ENCODE data around the gene SLC49A3.
"Not testable (repeated sequence)": the region's sequence is repeated elsewhere in the genome, so short reads cannot be mapped to it uniquely, and the experiment has no call there.

Gene SLC49A3

GRCh38 chr4:675036-675882 is 13.7 kb downstream of the SLC49A3 start:
- no peak for ATAC-seq (ENCODE audit: low read depth)

GRCh38 chr4:674172-675035 is 14.5 kb downstream of the SLC49A3 start, which contains the start of the genes ATP5ME and MYL5:
Gene ATP5ME, minus strand, starts transcription at chr4:674276. Its CDS starts 29 bp downstream, at chr4:674247.
Gene MYL5, plus strand, starts transcription at chr4:674542. Its CDS starts 3,485 bp downstream, at chr4:678027.
- peak within 1 kb of the TSS; percentile 93 for H3K27ac Mint-ChIP-seq
- peaks cover 27% of the 10 kb centered on the region for H3K4me1 Mint-ChIP-seq
- ATAC-seq (ENCODE audit: low read depth) = peak; percentile 87
- H3K36me3 Mint-ChIP-seq = peaks cover 13% of the 10 kb centered on the region
- DNase-seq (ENCODE audit: low spot score in 2 of 2) = peak; percentile 99 to 100
- H3K4me3 Mint-ChIP-seq = peak within 1 kb of the TSS; percentile 89
- H3K9me3 Mint-ChIP-seq = no peaks in the 10 kb centered on the region
- no peaks in the 10 kb centered on the region for H3K27me3 Mint-ChIP-seq

More at GRCh38 chr4:675036-675882, 13.7 kb downstream of the SLC49A3 start:
- Mint-ChIP-seq H3K27ac (peak overlapping the region; percentile 93), H3K4me3 (peak overlapping the region; percentile 89), H3K9me3 (no peaks in the 10 kb centered on the region), H3K27me3 (no peaks in the 10 kb centered on the region), H3K4me1 (peaks cover 29% of the 10 kb centered on the region), H3K36me3 (peaks cover 13% of the 10 kb centered on the region)
- DNase-seq (ENCODE audit: low spot score in 2 of 2) = no peak

- no peak for DNase-seq (ENCODE audit: low spot score in 2 of 2)
- H3K4me3 Mint-ChIP-seq = peak overlapping the region; percentile 71
- no peaks in the 10 kb centered on the region for H3K27me3 Mint-ChIP-seq
- ATAC-seq (ENCODE audit: low read depth) = no peak
- peaks cover 13% of the 10 kb centered on the region for H3K36me3 Mint-ChIP-seq
- no peaks in the 10 kb centered on the region for H3K9me3 Mint-ChIP-seq
- H3K4me1 Mint-ChIP-seq = peaks cover 27% of the 10 kb centered on the region
- peak overlapping the region; percentile 93 for H3K27ac Mint-ChIP-seq
Measured at GRCh38 chr4:673349-674091, 15.4 kb downstream of the SLC49A3 start.

GRCh38 chr4:671769-672168 is 17.2 kb downstream of the SLC49A3 start:
- H3K4me1 Mint-ChIP-seq = peaks cover 17% of the 10 kb centered on the region
- no peak overlapping the region for H3K27ac Mint-ChIP-seq
- H3K9me3 Mint-ChIP-seq = no peaks in the 10 kb centered on the region
- ATAC-seq (ENCODE audit: low read depth) (no peak), DNase-seq (ENCODE audit: low spot score in 2 of 2) (no peak)
- no peaks in the 10 kb centered on the region for H3K27me3 Mint-ChIP-seq
- H3K36me3 Mint-ChIP-seq = peaks cover 13% of the 10 kb centered on the region
- no peak overlapping the region for H3K4me3 Mint-ChIP-seq

GRCh38 chr4:669806-670559 is 19.0 kb downstream of the SLC49A3 start:
- H3K9me3 Mint-ChIP-seq; H3K27ac Mint-ChIP-seq; ATAC-seq (ENCODE audit: low read depth); H3K4me3 Mint-ChIP-seq; H3K27me3 Mint-ChIP-seq; H3K4me1 Mint-ChIP-seq; DNase-seq (ENCODE audit: low spot score in 2 of 2): not testable (repeated sequence)
- peaks cover 13% of the 10 kb centered on the region for H3K36me3 Mint-ChIP-seq

- not testable (repeated sequence) for H3K9me3 Mint-ChIP-seq; H3K4me3 Mint-ChIP-seq; H3K27me3 Mint-ChIP-seq; ATAC-seq (ENCODE audit: low read depth); H3K27ac Mint-ChIP-seq; DNase-seq (ENCODE audit: low spot score in 2 of 2); H3K4me1 Mint-ChIP-seq
- H3K36me3 Mint-ChIP-seq = peaks cover 11% of the 10 kb centered on the region
Measured at GRCh38 chr4:668219-668618, 20.7 kb downstream of the SLC49A3 start.

GRCh38 chr4:667545-667925 is 21.4 kb downstream of the SLC49A3 start:
- DNase-seq (ENCODE audit: low spot score in 2 of 2) = no peak
- H3K4me3 Mint-ChIP-seq = no peak overlapping the region
- H3K27ac Mint-ChIP-seq = no peak overlapping the region
- H3K36me3 Mint-ChIP-seq = peaks cover 9% of the 10 kb centered on the region
- H3K4me1 Mint-ChIP-seq = peaks cover 5% of the 10 kb centered on the region
- no peak for ATAC-seq (ENCODE audit: low read depth)
- H3K27me3 Mint-ChIP-seq = no peaks in the 10 kb centered on the region
- no peaks in the 10 kb centered on the region for H3K9me3 Mint-ChIP-seq

DNA sequence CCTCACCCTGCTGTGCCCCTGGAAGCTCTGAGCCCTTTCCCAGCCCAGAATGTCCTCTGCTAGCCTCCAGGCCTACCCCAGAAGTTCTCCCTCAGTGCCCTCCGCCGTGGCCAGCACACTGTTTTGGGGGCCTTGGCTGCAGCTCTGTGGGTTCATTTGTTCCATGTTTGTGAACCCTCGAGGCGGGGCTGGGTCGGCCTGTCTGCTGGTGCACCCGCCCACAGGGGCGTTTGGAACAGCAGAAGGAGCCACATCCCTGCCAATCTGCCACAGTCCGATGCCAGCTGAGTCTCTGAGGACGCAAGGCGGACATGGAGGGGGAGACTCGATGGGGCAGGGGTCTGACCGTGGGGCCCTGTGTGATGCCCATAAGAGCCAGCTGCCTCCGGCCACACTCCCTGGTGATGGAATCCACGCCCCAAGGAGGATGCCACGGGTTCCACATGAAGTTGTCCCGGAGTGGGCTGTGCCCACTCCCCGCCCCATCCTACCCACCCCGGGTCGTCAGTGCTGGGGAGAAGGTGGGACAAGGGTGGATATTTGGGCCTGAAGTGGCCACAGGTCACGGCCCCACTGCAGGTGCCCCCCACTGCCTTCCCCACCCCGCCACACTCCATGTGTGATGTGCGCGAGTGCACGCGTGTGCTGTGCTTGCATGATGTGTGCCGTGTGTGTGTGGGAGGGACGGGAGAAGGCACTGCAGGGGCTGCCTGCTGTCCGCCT is 22.0 kb downstream of the SLC49A3 start:
- Mint-ChIP-seq H3K4me3 (no peak overlapping the region), H3K27ac (no peak overlapping the region), H3K9me3 (no peaks in the 10 kb centered on the region), H3K4me1 (peaks cover 5% of the 10 kb centered on the region), H3K27me3 (no peaks in the 10 kb centered on the region), H3K36me3 (peaks cover 6% of the 10 kb centered on the region)
- no peak for ATAC-seq (ENCODE audit: low read depth)
- DNase-seq (ENCODE audit: low spot score in 2 of 2) = no peak

DNA sequence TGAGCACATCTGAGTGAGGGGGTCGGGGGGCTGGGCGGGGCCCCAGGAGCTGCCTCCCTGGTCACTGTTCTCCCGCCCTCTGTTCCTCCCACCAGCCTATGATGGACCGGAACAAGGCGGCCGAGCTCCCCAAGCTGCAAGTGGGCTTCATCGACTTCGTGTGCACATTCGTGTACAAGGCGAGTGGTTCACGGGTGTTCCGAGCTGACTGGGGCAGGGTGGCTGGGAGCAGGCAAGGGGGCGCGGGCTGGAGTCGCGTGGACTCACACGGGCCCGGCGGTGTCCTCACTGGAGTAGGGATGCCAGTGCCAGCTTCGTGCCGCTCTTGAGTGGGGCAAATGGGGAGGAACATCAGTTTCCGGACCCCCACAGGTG is 22.5 kb downstream of the SLC49A3 start:
- H3K4me3 Mint-ChIP-seq = no peak overlapping the region
- H3K27me3 Mint-ChIP-seq = no peaks in the 10 kb centered on the region
- H3K27ac Mint-ChIP-seq = no peak overlapping the region
- H3K4me1 Mint-ChIP-seq = peaks cover 5% of the 10 kb centered on the region
- no peak for ATAC-seq (ENCODE audit: low read depth)
- H3K9me3 Mint-ChIP-seq = no peaks in the 10 kb centered on the region
- no peak for DNase-seq (ENCODE audit: low spot score in 2 of 2)
- peaks cover 6% of the 10 kb centered on the region for H3K36me3 Mint-ChIP-seq

DNA sequence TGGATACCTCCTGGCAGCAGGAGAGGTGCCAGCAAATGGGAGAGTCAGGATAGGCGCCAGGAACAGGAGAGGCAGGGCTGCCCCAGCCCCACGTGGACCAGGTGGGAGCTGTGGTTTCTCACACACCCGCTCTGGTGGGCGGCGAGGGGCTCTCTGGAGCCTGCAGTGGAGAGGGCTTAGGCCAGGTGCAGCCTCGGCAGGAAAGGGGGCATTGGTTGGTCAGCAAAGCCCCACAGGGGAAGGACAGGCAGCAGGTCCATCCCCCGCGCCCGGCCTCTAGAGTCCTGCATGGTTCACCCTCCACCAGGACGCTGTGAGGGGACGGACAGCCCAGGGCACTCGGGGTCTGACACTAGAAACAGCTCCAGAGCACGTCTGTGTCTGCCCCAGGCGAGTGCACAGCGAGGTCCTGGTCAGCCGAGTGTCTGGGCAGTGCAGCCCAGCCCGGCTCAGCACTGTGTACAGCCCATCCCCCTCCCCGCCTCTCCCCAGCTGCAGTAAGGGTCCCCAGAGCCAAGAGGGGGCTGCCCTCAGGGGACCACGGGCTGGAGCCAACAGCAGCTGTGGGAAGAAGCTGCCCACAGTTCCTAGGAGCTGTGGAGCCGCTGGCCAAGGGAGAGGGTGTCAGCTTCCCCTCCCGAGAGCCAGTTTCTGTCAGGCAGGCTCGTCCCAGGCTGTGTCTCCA is 23.1 kb downstream of the SLC49A3 start:
- H3K4me1 Mint-ChIP-seq = peaks cover 5% of the 10 kb centered on the region
- no peak for ATAC-seq (ENCODE audit: low read depth)
- no peak overlapping the region for H3K4me3 Mint-ChIP-seq
- no peak for DNase-seq (ENCODE audit: low spot score in 2 of 2)
- H3K9me3 Mint-ChIP-seq = peaks cover under 1% of the 10 kb centered on the region
- peaks cover 7% of the 10 kb centered on the region for H3K36me3 Mint-ChIP-seq
- H3K27ac Mint-ChIP-seq = no peak overlapping the region
- no peaks in the 10 kb centered on the region for H3K27me3 Mint-ChIP-seq

- ATAC-seq (ENCODE audit: low read depth) = no peak
- Mint-ChIP-seq H3K4me3 (peak overlapping the region; percentile 61), H3K27me3 (no peaks in the 10 kb centered on the region), H3K36me3 (peaks cover 6% of the 10 kb centered on the region), H3K9me3 (peaks cover 4% of the 10 kb centered on the region), H3K27ac (no peak overlapping the region), H3K4me1 (peaks cover 5% of the 10 kb centered on the region)
- no peak for DNase-seq (ENCODE audit: low spot score in 2 of 2)
Measured at GRCh38 chr4:665381-665750, 23.6 kb downstream of the SLC49A3 start.

GRCh38 chr4:664713-665231 is 24.2 kb downstream of the SLC49A3 start:
- no peak for ATAC-seq (ENCODE audit: low read depth)
- H3K27ac Mint-ChIP-seq = no peak overlapping the region
- no peak for DNase-seq (ENCODE audit: low spot score in 2 of 2)
- H3K4me1 Mint-ChIP-seq = peaks cover 5% of the 10 kb centered on the region
- H3K27me3 Mint-ChIP-seq = no peaks in the 10 kb centered on the region
- peak overlapping the region; percentile 61 for H3K4me3 Mint-ChIP-seq
- H3K9me3 Mint-ChIP-seq = peaks cover 4% of the 10 kb centered on the region
- peaks cover 10% of the 10 kb centered on the region for H3K36me3 Mint-ChIP-seq
